HG03575 (cell line): Measurements from ENCODE around the gene GFOD1.

Experiments used
- ATAC-seq: cut with Tn5 transposase; IDR thresholded peaks from one replicate; pipeline ENCODE4 v1.9.1; 2021; ENCODE audit not compliant: unreplicated experiment, insufficient number of reproducible peaks, low FRiP score; ENCODE audit errors: extremely low read depth

Gene GFOD1

DNA sequence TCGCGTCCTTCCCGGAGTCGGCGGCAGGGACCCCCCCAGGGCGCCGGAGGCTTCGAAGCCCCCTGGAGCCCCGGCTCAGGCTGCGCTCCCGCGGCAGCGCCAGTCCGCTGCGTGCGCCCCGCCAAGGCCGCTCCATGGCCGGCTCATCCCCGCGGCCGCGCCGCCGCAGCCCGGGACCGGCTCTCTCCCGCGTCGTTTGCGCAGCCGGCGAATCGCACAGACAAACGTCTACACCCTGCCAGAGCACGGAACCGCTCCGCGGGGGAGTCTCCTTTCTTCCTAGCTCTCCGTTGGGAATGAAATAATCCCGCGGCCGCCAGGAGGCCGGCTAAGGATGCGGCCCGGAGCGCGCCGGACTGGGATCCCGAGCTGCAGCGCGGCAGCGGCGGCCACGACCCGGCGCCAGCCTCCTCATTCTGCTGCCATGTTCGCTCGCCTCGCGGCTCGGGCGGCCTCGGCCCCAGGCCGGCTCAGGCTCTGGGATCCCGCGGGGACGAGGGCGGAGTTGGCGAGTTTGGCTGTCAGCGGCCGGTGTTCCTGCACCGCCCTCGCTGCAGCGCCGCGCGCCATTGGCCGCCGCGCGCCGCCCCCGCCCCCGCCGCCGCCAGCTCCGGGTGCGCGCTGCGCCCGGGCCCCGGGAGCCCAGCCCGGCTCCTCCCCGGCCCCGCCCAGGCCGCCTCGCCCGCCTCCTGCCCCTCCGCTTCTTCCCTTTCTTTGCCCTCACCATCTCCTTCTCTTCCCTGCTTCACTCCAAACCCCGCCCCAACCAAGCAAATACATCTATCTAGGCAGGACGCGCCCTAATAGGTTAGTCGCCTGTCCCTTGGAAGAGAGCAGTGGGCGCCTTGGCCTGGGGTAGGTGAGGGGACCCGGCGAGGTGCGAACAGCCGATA, at the start of gene GFOD1:
GFOD1 (minus strand) TSS at position 479 of the 893 bp plus-strand sequence. CDS start 710 bp downstream, outside the sequence.
- ATAC-seq: no peak

- ATAC-seq: no peak
Measured at GRCh38 chr6:13536796-13537526, 49.6 kb upstream of the GFOD1 start.

- ATAC-seq: no peak
Measured at GRCh38 chr6:13535306-13535705, 47.9 kb upstream of the GFOD1 start.

DNA sequence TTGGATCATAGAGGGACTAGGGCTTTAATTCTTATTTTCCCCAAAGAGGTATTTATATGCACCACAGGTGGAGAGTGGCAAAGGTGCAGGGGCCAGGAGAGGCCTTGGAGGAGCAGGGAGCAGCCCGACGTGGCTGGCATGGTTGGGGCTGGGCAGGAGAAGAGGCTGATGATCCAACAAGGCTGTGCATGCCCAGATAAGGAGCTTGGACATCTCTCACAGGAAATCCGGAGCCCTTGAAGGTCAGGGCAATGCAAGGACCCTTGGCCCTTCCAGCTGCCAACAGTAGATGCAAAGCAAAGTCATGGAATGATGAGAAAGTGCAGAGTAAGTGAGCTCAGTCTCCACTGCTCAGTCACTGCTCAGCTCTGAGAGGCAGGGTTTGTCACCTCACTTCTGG, 47.1 kb upstream of the GFOD1 start:
- ATAC-seq: no peak

DNA sequence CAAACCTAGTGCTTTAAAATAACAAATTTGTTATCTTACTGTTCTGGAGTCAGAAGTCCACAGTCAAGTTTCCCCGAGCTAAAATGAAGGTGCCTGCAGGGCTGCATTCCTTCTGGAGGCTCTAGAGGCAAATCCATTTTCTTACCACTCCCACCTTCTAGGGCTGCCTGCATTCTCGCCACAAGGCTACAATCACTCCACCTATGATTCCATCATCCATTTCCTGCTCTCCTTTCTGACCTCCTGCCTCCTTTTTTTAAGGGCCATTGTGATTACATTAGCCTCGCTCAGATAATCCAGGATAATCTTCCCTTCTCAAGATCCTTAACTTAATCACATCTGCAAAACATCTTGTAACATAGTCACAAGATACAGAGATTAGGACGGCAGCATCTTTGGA, 44.6 kb upstream of the GFOD1 start:
- no peak for ATAC-seq

GRCh38 chr6:13528777-13529343, 41.5 kb upstream of the GFOD1 start:
- ATAC-seq: no peak

DNA sequence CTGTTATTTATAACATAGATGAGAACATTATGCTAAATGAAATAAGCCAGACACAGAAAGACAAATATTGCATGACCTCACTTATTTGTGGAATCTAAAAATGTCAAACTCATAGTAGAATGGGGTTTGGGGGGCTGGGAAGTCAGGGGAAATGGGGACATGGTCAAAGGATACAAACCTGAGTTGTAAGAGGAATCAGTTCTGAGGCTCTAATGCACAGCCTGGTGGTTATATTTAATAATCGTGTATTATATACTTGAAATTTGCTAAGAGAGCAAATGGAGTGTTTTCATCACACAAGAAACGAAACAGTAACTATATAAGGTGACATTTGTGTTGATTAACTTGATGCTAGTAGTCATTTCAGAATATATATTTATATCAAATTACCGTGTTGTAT, 40.8 kb upstream of the GFOD1 start:
- ATAC-seq: no peak

- ATAC-seq: no peak
Measured at GRCh38 chr6:13527671-13528056, 40.3 kb upstream of the GFOD1 start.

- ATAC-seq: peak; percentile 67
Measured at GRCh38 chr6:13526727-13527670, 39.6 kb upstream of the GFOD1 start.

DNA sequence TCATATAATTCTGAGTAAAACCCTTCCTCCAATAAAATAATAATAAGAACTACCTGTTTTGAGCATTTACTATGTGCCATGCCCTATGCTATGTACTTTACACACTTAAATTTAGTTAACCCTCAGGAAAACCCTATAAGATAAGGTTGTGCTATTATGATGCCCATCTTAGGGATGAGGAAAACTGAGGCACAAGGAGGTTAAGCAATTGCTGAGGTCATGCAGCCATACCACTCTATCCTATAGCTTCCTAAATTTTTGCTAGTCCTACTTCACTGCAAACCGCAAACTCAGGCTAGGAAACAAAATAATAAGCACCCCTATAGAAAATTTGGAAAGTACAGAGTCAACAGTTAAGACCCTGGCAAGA, 38.9 kb upstream of the GFOD1 start:
- no peak for ATAC-seq

DNA sequence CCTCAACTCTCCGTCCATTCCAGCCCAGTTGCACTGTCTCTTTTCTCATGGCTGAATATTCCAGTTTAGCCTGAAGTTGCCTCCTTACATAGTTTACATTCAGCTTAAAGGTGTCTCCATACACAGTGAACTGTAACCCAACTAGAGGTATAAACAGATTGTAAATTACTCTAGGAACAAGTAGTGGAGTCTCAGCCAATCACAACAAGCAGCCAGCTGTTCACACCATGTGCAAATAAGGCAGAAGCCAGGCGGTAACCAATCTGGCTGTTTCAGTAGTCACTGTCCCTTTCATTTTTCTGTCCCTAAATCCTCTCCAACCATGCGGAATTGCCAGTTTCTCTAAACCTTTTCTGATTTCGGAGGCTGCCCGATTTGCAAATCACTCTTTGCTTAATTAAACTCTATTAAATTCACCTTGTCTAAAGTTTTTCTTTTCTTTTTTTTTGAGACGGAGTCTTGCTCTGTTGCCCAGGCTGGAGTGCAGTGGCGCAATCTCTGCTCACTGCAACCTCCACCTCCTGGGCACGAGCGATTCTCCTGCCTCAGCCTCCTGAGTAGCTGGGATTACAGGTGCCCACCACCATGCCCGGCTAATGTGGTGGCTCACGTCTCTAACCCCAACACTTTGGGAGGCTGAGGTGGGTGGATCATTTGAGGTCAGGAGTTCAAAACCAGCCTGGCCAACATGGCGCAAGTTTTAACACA, 37.6 kb upstream of the GFOD1 start:
- no peak for ATAC-seq

DNA sequence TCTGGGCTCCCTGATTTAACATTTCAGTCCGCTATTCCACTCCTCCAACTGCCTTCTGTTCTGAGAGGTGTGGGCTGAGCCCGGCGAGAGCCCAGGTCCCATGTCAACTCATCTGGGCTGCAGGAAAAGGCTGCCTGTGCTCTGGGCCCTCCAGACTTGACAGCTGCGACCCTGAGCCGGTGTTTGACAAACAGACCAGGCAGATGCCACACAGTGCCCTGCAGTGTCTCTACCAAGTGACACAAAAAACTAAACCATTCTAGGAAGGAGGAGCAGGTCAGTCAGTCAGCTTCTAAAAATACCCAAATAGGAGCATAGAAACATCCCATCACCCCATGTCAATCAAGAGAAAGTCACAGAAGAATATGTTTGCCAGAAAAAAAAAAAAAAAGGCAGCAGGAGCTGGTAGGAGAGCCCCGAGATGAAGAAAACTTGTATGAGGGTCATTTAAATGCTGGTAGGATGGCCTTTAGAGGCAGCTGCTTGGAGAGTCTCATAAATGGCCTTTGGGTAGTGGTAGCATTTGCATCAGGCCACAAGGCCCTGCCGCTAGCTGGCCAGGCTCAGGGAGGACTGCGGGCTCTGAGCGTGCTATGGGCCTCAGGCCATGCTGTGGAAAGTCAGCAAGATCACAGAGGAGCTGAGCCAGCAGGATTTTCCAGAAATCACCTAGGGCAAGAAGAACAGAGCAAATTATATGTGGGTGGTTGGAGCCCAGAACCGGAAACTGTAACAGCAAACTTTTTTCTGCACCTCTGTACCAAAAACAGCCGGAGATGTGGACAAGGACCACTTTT, 36.6 kb upstream of the GFOD1 start:
- no peak for ATAC-seq

GRCh38 chr6:13522656-13523055, 35.3 kb upstream of the GFOD1 start:
- ATAC-seq: no peak

DNA sequence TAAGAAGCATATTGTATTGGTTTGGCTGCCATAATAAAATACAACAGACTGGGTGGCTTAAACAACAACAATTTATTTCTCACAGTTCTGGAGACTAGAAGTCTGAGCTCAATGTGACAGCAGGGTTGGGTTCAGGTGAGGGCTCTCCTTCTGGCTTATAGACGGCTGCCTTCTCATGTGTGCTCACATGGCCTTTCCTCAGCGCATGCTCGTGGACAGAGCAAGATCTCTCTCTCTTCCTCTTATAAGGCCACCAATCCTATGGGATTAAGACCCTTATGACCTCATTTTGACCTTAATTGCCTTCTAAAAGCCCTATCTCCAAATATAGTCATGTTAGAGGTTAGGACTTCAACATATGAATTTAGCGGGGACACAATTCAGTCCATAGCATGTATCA, 32.4 kb upstream of the GFOD1 start:
- ATAC-seq: no peak

DNA sequence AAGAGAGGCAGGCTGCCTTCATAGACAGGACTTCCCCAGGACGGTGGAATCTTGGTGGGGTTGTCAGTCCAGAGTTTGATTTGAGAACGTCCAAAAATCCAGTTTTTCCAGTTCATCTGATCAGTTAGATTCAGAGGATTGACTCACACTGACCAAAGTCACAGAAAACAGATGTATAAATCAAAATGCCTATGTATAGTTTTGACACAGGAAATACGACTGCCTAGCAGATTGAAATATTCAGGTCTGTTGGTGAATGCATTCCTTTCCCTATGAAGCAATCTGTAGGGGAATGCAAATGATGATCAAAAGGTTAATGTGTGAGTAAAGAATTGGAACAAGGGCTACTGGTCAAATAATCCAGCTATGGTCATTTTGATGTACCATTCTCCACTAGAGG, 29.7 kb upstream of the GFOD1 start:
- no peak for ATAC-seq

- ATAC-seq: no peak
Measured at GRCh38 chr6:13515912-13516311, 28.5 kb upstream of the GFOD1 start.

- ATAC-seq: no peak
Measured at GRCh38 chr6:13513626-13514502, 26.5 kb upstream of the GFOD1 start.
